ENCODE data around the gene BCAS3.

GRCh38 chr17:61159221-61159814 lies 481.7 kb downstream of the BCAS3 start:
- TF ChIP-seq CTCF (conservative IDR thresholded peaks at IDR 0.05) = no peak
- TF ChIP-seq ZFX (IDR thresholded peaks at IDR 0.05) = no peak

Data from C4-2B (cell line).